ENCODE data around the gene COMMD1. TPM values are rescaled to one million over a fixed set of nuclear protein-coding genes. Genes with fewer than 3 reads are reported as not detected.

COMMD1 gene
- polyA plus RNA-seq, 1 donor from 2014 or later, result 69.1 TPM

DNA sequence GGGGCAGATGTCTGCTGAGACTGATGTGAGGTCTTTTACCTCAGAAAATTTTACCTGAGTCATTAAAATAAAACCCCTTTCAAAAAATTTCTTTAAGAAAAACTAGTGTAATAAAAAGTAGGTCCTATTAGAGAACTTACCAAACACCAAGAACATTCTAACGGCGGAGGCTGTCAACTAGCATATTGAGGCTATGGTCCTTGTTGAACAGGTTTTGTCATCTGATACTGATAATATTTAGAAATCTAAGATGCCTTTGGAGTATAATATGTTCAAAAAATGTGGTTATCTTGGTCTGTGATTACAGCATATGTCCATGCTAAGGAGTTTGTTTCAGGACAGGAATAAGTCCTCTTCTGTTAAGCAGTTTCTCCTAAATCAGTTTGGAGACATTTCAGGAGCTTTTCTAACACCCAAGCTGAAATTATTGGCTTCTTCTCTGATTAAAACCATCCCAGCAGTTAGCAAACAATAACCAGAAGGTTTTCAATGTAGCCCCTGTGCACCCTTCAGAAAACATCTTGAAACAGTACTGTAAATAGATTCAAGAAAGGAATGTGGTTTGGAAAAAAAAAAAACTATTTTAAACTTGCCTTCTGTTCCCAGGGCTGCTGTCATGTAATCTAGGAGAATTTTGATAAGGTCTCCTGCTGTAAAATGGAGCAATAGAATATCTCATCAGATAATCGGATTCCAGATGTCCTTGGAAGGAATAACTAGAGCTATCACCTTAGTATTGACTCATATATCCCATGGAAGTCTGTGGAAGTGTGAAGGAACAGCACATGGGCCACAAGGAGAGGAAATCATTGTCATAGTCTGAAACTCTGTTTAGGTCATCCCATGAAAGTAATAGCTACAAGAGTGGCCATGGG, 231.7 kb downstream of the COMMD1 start:
- TF ChIP-seq EZH2 (IDR thresholded peaks at IDR 0.05; ENCODE audit: borderline replicate concordance, insufficient read depth, low read length, poor library complexity, severe bottlenecking) (no peak), EP300 (conservative IDR thresholded peaks at IDR 0.05; ENCODE audit: poor library complexity, severe bottlenecking) (no peak), SMC3 (conservative IDR thresholded peaks at IDR 0.05; ENCODE audit: poor library complexity) (no peak), RAD21 (conservative IDR thresholded peaks at IDR 0.05) (no peak), MXI1 (conservative IDR thresholded peaks at IDR 0.05; ENCODE audit: poor library complexity, severe bottlenecking) (no peak), TAF1 (IDR thresholded peaks at IDR 0.05; ENCODE audit: low read depth) (no peak), POLR2AphosphoS5 (IDR thresholded peaks at IDR 0.05) (no peak)
- TF ChIP-seq, protein P1, sequence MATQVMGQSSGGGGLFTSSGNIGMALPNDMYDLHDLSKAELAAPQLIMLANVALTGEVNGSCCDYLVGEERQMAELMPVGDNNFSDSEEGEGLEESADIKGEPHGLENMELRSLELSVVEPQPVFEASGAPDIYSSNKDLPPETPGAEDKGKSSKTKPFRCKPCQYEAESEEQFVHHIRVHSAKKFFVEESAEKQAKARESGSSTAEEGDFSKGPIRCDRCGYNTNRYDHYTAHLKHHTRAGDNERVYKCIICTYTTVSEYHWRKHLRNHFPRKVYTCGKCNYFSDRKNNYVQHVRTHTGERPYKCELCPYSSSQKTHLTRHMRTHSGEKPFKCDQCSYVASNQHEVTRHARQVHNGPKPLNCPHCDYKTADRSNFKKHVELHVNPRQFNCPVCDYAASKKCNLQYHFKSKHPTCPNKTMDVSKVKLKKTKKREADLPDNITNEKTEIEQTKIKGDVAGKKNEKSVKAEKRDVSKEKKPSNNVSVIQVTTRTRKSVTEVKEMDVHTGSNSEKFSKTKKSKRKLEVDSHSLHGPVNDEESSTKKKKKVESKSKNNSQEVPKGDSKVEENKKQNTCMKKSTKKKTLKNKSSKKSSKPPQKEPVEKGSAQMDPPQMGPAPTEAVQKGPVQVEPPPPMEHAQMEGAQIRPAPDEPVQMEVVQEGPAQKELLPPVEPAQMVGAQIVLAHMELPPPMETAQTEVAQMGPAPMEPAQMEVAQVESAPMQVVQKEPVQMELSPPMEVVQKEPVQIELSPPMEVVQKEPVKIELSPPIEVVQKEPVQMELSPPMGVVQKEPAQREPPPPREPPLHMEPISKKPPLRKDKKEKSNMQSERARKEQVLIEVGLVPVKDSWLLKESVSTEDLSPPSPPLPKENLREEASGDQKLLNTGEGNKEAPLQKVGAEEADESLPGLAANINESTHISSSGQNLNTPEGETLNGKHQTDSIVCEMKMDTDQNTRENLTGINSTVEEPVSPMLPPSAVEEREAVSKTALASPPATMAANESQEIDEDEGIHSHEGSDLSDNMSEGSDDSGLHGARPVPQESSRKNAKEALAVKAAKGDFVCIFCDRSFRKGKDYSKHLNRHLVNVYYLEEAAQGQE (IDR thresholded peaks at IDR 0.05; ENCODE audit: borderline replicate concordance), result no peak
- TF ChIP-seq, protein P2, sequence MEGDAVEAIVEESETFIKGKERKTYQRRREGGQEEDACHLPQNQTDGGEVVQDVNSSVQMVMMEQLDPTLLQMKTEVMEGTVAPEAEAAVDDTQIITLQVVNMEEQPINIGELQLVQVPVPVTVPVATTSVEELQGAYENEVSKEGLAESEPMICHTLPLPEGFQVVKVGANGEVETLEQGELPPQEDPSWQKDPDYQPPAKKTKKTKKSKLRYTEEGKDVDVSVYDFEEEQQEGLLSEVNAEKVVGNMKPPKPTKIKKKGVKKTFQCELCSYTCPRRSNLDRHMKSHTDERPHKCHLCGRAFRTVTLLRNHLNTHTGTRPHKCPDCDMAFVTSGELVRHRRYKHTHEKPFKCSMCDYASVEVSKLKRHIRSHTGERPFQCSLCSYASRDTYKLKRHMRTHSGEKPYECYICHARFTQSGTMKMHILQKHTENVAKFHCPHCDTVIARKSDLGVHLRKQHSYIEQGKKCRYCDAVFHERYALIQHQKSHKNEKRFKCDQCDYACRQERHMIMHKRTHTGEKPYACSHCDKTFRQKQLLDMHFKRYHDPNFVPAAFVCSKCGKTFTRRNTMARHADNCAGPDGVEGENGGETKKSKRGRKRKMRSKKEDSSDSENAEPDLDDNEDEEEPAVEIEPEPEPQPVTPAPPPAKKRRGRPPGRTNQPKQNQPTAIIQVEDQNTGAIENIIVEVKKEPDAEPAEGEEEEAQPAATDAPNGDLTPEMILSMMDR (IDR thresholded peaks at IDR 0.05; ENCODE audit: poor library complexity, severe bottlenecking), result no peak
- Histone ChIP-seq H3K9me3 (ENCODE audit: low read length) (no peaks in the 10 kb centered on the region), H3K9me2 (ENCODE audit: insufficient read depth, low read length) (no peaks in the 10 kb centered on the region), H4K20me1 (ENCODE audit: insufficient read depth) (no peaks in the 10 kb centered on the region), H3K4me3 (ENCODE audit: low read length) (no peak overlapping the region), H3K4me2 (ENCODE audit: low read length) (no peak overlapping the region), H3K9ac (ENCODE audit: low read length) (no peak overlapping the region), H3K79me2 (replicated peaks; ENCODE audit: insufficient read depth, low read length) (no peaks in the 10 kb centered on the region), H3F3A (ENCODE audit: insufficient read depth, low read length, poor library complexity, severe bottlenecking) (no peaks in the 10 kb centered on the region), H3K36me3 (ENCODE audit: insufficient read depth, low read length) (no peaks in the 10 kb centered on the region), H3K27me3 (ENCODE audit: insufficient read depth, low read depth, low read length) (no peaks in the 10 kb centered on the region), H2AFZ (ENCODE audit: low read depth, low read length) (no peak overlapping the region), H3K27ac (ENCODE audit: low read length) (no peak overlapping the region)

DNA sequence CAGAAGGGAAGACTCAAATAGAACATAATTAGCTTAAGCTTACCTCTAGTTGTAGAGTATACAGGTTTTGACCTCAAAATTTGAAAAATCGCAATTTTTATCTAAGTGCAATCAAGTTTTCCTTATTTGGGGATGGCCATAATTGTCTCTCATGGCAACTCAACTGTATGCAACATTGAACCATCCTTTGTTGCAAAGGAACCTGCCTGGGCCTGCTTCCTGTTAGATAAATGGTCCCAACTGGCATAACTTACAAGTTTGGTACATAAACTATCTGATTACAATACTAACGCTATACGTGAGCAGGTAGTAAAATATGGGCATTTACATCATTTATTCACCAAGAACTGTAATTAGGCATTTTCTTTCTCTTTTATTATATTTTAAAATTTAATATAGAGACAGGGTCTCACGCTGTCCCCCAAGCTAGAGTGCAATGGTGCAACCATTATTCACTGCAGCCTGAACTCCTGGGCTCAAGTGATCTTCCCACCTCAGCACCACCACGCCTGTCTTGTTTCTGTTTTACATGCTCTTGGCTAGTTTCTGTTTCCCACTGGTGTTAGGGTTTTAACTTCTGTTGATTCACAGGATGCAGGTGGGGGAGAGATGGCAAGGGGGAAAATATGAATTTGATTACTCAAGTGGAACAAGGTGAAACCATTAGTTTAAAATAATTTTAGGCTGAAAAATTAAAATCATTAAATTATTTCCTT, 235.1 kb downstream of the COMMD1 start:
- TF ChIP-seq, protein P1 (IDR thresholded peaks at IDR 0.05; ENCODE audit: borderline replicate concordance), result no peak
- TF ChIP-seq, protein P2 (IDR thresholded peaks at IDR 0.05; ENCODE audit: poor library complexity, severe bottlenecking), result no peak
- TF ChIP-seq SMC3 (conservative IDR thresholded peaks at IDR 0.05; ENCODE audit: poor library complexity) (no peak), EP300 (conservative IDR thresholded peaks at IDR 0.05; ENCODE audit: poor library complexity, severe bottlenecking) (no peak), TAF1 (IDR thresholded peaks at IDR 0.05; ENCODE audit: low read depth) (no peak), RAD21 (conservative IDR thresholded peaks at IDR 0.05) (no peak), POLR2AphosphoS5 (IDR thresholded peaks at IDR 0.05) (no peak), MXI1 (conservative IDR thresholded peaks at IDR 0.05; ENCODE audit: poor library complexity, severe bottlenecking) (no peak), EZH2 (IDR thresholded peaks at IDR 0.05; ENCODE audit: borderline replicate concordance, insufficient read depth, low read length, poor library complexity, severe bottlenecking) (no peak)
- H3F3A ChIP-seq (ENCODE audit: insufficient read depth, low read length, poor library complexity, severe bottlenecking), result no peaks in the 10 kb centered on the region
- no peak overlapping the region for H2AFZ ChIP-seq (ENCODE audit: low read depth, low read length)
- H4K20me1 ChIP-seq (ENCODE audit: insufficient read depth), result no peaks in the 10 kb centered on the region
- H3K4me2 ChIP-seq (ENCODE audit: low read length), result no peak overlapping the region
- H3K27me3 ChIP-seq (ENCODE audit: insufficient read depth, low read depth, low read length), result no peaks in the 10 kb centered on the region
- H3K79me2 ChIP-seq (replicated peaks; ENCODE audit: insufficient read depth, low read length), result no peaks in the 10 kb centered on the region
- H3K36me3 ChIP-seq (ENCODE audit: insufficient read depth, low read length), result no peaks in the 10 kb centered on the region
- no peak overlapping the region for H3K27ac ChIP-seq (ENCODE audit: low read length)
- H3K9ac ChIP-seq (ENCODE audit: low read length), result no peak overlapping the region
- H3K4me3 ChIP-seq (ENCODE audit: low read length), result no peak overlapping the region
- no peaks in the 10 kb centered on the region for H3K9me3 ChIP-seq (ENCODE audit: low read length)
- no peaks in the 10 kb centered on the region for H3K9me2 ChIP-seq (ENCODE audit: insufficient read depth, low read length)
